Keratinocyte (primary cell): Measurements from ENCODE around the gene FLNB. TPM values are rescaled to one million over a fixed set of nuclear protein-coding genes. Genes with fewer than 3 reads are reported as not detected.

Source experiments
- DNase-seq: peaks from one replicate; pipeline ENCODE4 v3.0.0-alpha.2; 2011; ENCODE audit warnings: low read depth, missing footprints, low spot score
- FAIRE-seq: peaks from 2 replicates; lab custom pipeline; 2011; peaks lifted over from hg19 to GRCh38; lab: Jason Lieb, UNC
- H2AFZ ChIP-seq: 2 replicates; pipeline ENCODE4 v1.6.0; 2012; ENCODE audit warnings: low read length, control low read depth, inconsistent platforms; ENCODE audit not compliant: control insufficient read depth
- H3K27ac ChIP-seq: 2 replicates; pipeline ENCODE4 v1.5.1; 2011; ENCODE audit warnings: low read length; ENCODE audit not compliant: control insufficient read depth, insufficient read depth
- H3K27me3 ChIP-seq: 3 replicates; pipeline ENCODE4 v1.6.0; 2011; ENCODE audit warnings: low read length; ENCODE audit not compliant: control insufficient read depth, insufficient read depth; ENCODE audit errors: extremely low read depth
- H3K36me3 ChIP-seq, 2 experiments: 2 replicates in 1 of 2; 3 replicates in 1 of 2; pipeline ENCODE4 v1.5.1; 2011; ENCODE audit warnings: low read length in 2 of 2, mild to moderate bottlenecking in 1 of 2; ENCODE audit not compliant: control insufficient read depth in 2 of 2, insufficient read depth in 2 of 2; ENCODE audit errors: extremely low read depth in 1 of 2
- H3K4me1 ChIP-seq: 3 replicates; pipeline ENCODE4 v1.5.1; 2011; ENCODE audit warnings: low read length; ENCODE audit not compliant: control insufficient read depth, insufficient read depth; ENCODE audit errors: extremely low read depth
- H3K4me2 ChIP-seq: 3 replicates; pipeline ENCODE4 v1.6.0; 2011; ENCODE audit warnings: low read depth, low read length; ENCODE audit not compliant: control insufficient read depth, insufficient read depth; ENCODE audit errors: extremely low read depth
- H3K4me3 ChIP-seq, 3 experiments: fragments of 200-600 bp in 1 of 3; sonication (generic) in 1 of 3; 2 replicates in 2 of 3; 3 replicates in 1 of 3; pipeline ENCODE4 v1.5.1; 2011 to 2016; ENCODE audit warnings: low read length in 3 of 3, mild to moderate bottlenecking in 3 of 3, control low read depth in 2 of 3, inconsistent platforms in 1 of 3, low read depth in 1 of 3, mixed read lengths in 1 of 3, mixed run types in 1 of 3, moderate library complexity in 1 of 3; ENCODE audit not compliant: control insufficient read depth in 2 of 3, insufficient read depth in 2 of 3; ENCODE audit errors: extremely low read depth in 1 of 3
- H3K79me2 ChIP-seq: 2 replicates; pipeline ENCODE4 v1.6.0; 2012; ENCODE audit warnings: low read length; ENCODE audit not compliant: control insufficient read depth, insufficient read depth
- H3K9ac ChIP-seq: 3 replicates; pipeline ENCODE4 v1.6.0; 2011; ENCODE audit warnings: low read length; ENCODE audit not compliant: control insufficient read depth, insufficient read depth; ENCODE audit errors: extremely low read depth
- H3K9me1 ChIP-seq: 3 replicates; pipeline ENCODE4 v1.6.0; 2011; ENCODE audit warnings: low read length; ENCODE audit not compliant: control insufficient read depth, insufficient read depth; ENCODE audit errors: extremely low read depth
- H3K9me3 ChIP-seq: 2 replicates; pipeline ENCODE4 v1.5.1; 2012; ENCODE audit warnings: low read depth, low read length; ENCODE audit not compliant: control insufficient read depth
- H4K20me1 ChIP-seq: 3 replicates; pipeline ENCODE4 v1.6.0; 2011; ENCODE audit warnings: low read length; ENCODE audit not compliant: control insufficient read depth, insufficient read depth; ENCODE audit errors: extremely low read depth
- CTCF ChIP-seq, 3 experiments: IDR thresholded peaks in 1 of 3; conservative IDR thresholded peaks in 1 of 3; optimal IDR thresholded peaks in 1 of 3; 2 replicates in 2 of 3; 3 replicates in 1 of 3; pipeline versions ENCODE3 to v1.5.1; 2011; ENCODE audit warnings: low read length in 3 of 3, mild to moderate bottlenecking in 3 of 3, moderate library complexity in 2 of 3, control low read depth in 1 of 3, inconsistent platforms in 1 of 3; ENCODE audit not compliant: insufficient read depth in 2 of 3; ENCODE audit errors: extremely low read depth in 1 of 3
- EZH2 ChIP-seq: IDR thresholded peaks from one replicate; pipeline ENCODE4 v1.6.1; 2012; ENCODE audit warnings: inconsistent platforms, mild to moderate bottlenecking, low read length, moderate library complexity
- dilution Hi-C: fragments of 300-500 bp; cut with MboI; formaldehyde crosslinking; loops from one replicate; pipeline ENCODE4 v1.7.0; 2020; ENCODE audit warnings: low sequenced_read_pairs; ENCODE audit not compliant: extremely low pct_ligation_motif_present
- polyA plus RNA-seq, 5 experiments: library from polyadenylated mRNA; depleted of rRNA in 3 of 5; stranded (reverse) in 3 of 5; stranded (forward) in 1 of 5; unstranded in 1 of 5; fragments of >200 nt; gene quantifications; 1 replicate in 1 of 5; 2 replicates in 3 of 5; 3 replicates in 1 of 5; pipeline versions ENCODE4 v1.2.1 to v1.2.3, GENCODE V29; 2011 to 2012; ENCODE audit warnings: missing spikeins in 2 of 5, low read depth in 1 of 5, low replicate concordance in 1 of 5

The FLNB gene
- polyA plus RNA-seq, 1 donor (not counting 4 experiments of a cell fraction or from before 2014, with no cell fraction given) = 289 TPM

- Histone ChIP-seq H3K36me3 (no peaks in the 10 kb centered on the region), H4K20me1 (no peaks in the 10 kb centered on the region), H3K27ac (no peak overlapping the region), H3K9me1 (no peaks in the 10 kb centered on the region), H3K4me1 (peaks cover 48% of the 10 kb centered on the region), H3K79me2 (no peaks in the 10 kb centered on the region), H3K9me3 (no peaks in the 10 kb centered on the region), H3K4me3 (no peak overlapping the region), H3K4me2 (no peak overlapping the region), H3K27me3 (no peaks in the 10 kb centered on the region), H2AFZ (no peak overlapping the region), H3K9ac (no peak overlapping the region)
- dilution Hi-C loops = no loop called here
- DNase-seq (no peak), FAIRE-seq (no peak)
- TF ChIP-seq EZH2 (no peak), CTCF (optimal IDR thresholded peaks at IDR 0.05 in 1 of 3, IDR thresholded peaks at IDR 0.05 in 1 of 3, conservative IDR thresholded peaks at IDR 0.05 in 1 of 3; ENCODE audit: extremely low read depth in 1 of 3, insufficient read depth in 2 of 3, low read length in 3 of 3) (no peak)
Observed at GRCh38 chr3:58001979-58002378, 6.2 kb upstream of the FLNB start.

GRCh38 chr3:58003093-58003492, 5.1 kb upstream of the FLNB start:
- H3K27ac ChIP-seq = no peak overlapping the region
- H3K4me3 ChIP-seq = no peak overlapping the region
- TF ChIP-seq EZH2 (no peak), CTCF (optimal IDR thresholded peaks at IDR 0.05 in 1 of 3, IDR thresholded peaks at IDR 0.05 in 1 of 3, conservative IDR thresholded peaks at IDR 0.05 in 1 of 3; ENCODE audit: extremely low read depth in 1 of 3, insufficient read depth in 2 of 3, low read length in 3 of 3) (no peak)
- no peaks in the 10 kb centered on the region for H4K20me1 ChIP-seq
- no peak overlapping the region for H2AFZ ChIP-seq
- dilution Hi-C loops = no loop called here
- DNase-seq (no peak), FAIRE-seq (no peak)
- no peak overlapping the region for H3K4me2 ChIP-seq
- H3K9ac ChIP-seq = no peak overlapping the region
- no peaks in the 10 kb centered on the region for H3K27me3 ChIP-seq
- no peaks in the 10 kb centered on the region for H3K9me3 ChIP-seq
- peaks cover 55% of the 10 kb centered on the region for H3K4me1 ChIP-seq
- no peaks in the 10 kb centered on the region for H3K9me1 ChIP-seq
- H3K79me2 ChIP-seq = peaks cover 4% of the 10 kb centered on the region
- H3K36me3 ChIP-seq = no peaks in the 10 kb centered on the region
